ENCODE data around the gene S100A3.
"Not testable (repeated sequence)": the region's sequence is repeated elsewhere in the genome, so short reads cannot be mapped to it uniquely, and the experiment has no call there.

S100A3 gene

DNA sequence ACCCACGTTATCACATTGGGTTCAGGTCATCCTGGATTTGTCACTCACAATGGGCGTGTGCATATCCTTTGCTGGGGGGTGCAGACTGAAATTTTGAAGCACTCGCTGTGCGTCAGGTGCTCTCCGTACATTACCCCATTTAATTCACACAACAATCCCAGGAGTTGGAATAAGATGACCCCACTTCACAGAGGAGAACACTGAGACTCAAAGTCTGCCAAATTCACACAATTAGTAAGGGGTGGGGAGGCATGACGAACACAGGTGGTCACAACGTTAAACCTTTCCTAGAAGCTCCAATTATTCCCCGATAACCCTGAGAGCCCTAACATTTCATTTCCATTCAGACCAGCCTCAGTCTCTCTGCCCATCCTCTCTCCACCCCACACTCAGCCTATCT is 20.4 kb upstream of the S100A3 start:
- no peak for DNase-seq (ENCODE audit: low spot score)

DNA sequence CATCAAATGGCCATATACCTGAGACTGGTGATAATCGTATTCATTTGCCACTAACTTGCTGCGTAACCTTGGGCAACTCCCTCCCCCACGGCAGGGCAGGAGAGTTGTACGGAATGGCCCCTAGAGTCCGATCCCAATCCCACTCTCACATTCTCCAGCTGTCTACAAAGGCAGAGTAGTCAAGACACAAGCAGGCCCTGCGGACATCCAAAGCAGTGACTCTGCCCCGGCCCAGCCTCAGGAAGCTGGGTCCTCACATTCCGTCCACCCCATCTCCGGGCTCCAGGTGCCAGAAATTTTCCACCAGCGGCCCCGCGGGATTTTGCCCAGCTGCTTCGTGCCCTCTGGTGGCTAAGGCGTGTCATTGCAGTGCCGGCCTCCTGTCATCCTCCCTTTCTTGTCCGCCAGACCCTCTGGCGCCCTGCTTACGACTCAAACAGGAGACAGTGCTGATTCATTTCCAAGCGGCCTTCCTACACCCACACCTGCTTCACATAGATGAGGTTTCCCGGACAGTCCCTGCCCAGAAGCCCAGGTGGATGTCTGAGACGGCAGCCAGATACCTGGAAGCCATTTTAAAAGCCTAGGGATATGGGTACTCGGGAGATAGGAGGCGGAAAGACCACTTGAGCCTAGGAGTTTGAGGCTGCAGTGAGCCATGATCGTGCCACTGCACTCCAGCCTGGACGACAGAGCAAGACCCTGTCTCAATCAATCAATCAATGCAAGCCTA is 19.5 kb upstream of the S100A3 start:
- peak; percentile 87 for DNase-seq (ENCODE audit: low spot score)

- no peak for DNase-seq (ENCODE audit: low spot score)
Measured at GRCh38 chr1:153567621-153568366, 18.7 kb upstream of the S100A3 start.

GRCh38 chr1:153566414-153567371 is 17.6 kb upstream of the S100A3 start:
- DNase-seq (ENCODE audit: low spot score), result peak; percentile 96

- peak; percentile 74 for DNase-seq (ENCODE audit: low spot score)
Measured at GRCh38 chr1:153565529-153566374, 16.7 kb upstream of the S100A3 start, which contains the start of gene S100A2. S100A2 (minus strand) TSS chr1:153565844; CDS start chr1:153563877, 1,967 bp downstream.

DNA sequence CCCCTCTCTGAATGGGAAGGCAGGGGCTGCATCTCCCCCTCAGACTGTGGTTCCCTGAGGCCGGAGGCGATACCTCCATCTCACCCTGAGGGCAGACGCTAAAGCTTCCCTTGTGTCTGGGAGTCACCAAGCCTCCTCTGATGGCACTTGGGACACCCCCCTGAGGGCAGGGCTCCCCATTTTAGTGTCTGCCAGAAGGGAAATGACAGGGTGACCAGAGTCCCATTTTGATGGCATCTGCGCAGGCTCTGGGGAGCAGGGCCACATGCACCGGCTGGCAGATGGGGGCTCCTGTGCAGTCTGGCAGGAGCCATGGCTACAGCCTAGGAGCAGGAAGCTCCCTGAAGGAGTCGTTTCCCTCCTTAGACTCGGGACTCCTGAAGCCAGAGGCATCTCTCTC is 14.9 kb upstream of the S100A3 start:
- DNase-seq (ENCODE audit: low spot score), result no peak

- no peak for DNase-seq (ENCODE audit: low spot score)
Measured at GRCh38 chr1:153563483-153563901, 14.4 kb upstream of the S100A3 start.

DNA sequence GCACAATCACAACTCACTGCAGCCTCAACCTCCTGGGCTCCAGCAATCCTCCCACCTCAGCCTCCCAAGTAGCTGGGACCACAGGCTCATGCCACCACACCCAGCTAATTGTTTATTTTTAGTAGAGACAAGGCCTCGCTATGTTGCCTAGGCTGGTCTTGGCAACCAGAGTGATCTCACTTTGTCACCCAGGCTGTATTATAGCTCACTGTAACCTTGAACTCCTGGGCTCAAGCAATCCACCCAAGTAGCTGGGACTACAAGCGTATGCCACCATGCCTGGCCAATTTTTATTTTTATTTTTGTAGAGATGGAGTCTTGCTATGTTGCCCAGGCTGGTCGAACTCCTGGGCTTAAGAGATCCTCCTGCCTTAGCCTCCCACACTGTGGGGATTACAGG is 13.0 kb upstream of the S100A3 start:
- not testable (repeated sequence) for DNase-seq (ENCODE audit: low spot score)

- DNase-seq (ENCODE audit: low spot score), result no peak
Measured at GRCh38 chr1:153561466-153561985, 12.5 kb upstream of the S100A3 start.

DNA sequence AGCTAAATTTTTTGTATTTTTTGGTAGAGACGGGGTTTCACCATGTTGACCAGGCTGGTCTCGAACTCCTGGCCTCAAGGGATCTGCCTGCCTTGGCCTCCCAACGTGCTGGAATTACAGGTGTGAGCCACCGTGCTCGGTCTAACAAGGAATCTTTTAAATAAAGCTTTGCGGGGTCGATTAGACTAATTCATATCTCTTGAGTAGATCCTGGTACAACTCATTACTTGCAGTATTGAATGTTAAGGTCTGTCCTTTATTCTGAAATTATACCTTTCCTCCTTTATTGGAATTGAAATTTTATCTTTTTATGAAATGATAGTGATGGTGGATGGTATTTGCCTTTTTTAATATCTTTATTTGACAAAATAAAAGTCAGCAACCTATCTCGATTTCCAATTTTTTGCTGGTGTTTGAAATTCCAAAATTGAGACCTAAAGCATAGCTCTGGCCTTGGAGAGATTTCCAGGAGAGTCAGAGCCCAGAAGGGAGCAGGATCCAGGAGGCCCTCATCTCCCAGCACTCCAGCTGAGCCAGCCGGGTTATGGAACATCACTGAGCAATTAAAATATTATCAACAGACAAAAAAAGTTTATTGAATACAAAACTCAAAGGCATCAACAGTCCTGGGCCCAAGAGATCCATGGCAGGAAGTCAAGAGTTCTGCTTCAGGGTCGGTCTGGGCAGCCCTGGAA is 11.9 kb upstream of the S100A3 start:
- DNase-seq (ENCODE audit: low spot score), result no peak

DNA sequence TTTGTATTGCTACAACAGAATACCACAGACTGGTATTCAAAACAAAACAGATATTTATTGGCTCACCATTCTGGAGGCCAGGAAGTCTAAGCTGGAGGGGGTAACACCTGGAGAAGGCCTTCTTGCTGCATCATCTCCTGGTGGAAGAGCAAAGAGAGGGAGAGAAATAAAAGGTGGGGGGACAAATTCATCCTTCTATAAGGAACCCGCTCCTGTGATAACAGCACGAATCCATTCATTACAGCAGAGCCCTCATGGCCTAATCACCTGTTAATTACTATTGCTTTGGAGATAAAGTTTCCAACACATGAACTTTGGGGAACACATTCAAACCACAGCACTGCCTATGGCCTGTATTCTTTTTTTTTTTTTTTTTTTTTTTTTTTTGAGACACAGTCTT is 11.2 kb upstream of the S100A3 start:
- no peak for DNase-seq (ENCODE audit: low spot score)

DNA sequence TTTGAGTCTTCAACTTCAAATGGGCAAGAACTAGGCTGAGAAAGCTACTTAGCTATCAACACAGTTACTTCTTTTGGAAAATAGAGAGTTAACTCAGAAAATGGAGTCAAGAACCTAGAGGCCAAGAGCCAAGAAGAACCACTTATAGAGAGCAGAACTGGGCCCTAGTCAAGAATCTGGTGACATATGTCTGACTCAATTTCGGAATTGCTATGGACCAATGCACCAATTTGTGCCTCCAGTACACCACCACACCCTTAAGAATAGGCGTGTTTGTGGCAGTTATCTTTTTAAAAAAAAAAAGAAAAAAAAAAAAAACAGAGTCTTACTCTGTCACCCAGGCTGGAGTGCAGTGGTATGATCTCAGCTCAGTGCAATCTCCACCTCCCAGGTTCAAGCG is 8.8 kb upstream of the S100A3 start:
- no peak for DNase-seq (ENCODE audit: low spot score)

- DNase-seq (ENCODE audit: low spot score), result no peak
Measured at GRCh38 chr1:153556348-153556747, 7.3 kb upstream of the S100A3 start.

GRCh38 chr1:153553830-153554541 is 4.9 kb upstream of the S100A3 start:
- no peak for DNase-seq (ENCODE audit: low spot score)

DNA sequence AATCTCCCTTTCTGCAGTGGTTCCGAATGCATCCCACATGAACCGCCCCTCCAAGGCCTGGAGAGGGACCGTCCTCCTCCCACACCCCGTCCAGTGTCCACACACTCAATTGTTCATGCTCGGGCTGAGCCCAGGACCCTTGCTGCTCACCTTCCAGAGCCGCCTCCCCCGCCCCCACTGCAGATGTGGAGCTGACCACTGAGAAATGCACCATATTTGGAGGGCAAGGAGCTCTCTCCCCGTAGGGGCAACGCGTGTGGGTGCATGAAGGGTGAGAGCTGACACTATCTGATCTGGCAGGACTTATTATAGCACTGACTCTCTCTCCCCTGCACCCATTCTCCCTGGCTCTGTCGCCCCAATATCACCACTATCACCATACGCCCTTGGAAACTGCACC is 4.0 kb upstream of the S100A3 start:
- DNase-seq (ENCODE audit: low spot score), result peak; percentile 37

DNA sequence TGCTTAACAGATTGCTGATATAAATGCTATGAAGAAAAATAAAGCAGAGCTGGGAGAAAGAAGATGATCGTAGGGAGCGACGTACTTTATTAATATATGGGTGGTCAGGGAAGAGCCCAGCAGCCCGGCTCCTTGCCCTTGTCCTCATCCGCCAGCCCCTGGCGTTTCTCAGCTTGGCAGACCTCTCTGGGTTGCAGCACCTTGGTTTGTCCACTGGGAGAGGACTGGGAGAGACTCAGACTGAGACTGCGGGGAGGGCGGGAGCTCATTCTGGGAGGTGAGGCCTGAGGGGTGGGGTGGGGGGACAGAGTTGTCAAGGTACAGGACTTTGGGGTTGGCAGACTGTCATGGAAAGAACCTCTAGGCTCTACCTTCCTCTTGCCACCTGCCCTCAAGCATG is 3.3 kb upstream of the S100A3 start:
- no peak for DNase-seq (ENCODE audit: low spot score)

GRCh38 chr1:153550827-153551500 is 1.9 kb upstream of the S100A3 start:
- DNase-seq (ENCODE audit: low spot score), result no peak

DNA sequence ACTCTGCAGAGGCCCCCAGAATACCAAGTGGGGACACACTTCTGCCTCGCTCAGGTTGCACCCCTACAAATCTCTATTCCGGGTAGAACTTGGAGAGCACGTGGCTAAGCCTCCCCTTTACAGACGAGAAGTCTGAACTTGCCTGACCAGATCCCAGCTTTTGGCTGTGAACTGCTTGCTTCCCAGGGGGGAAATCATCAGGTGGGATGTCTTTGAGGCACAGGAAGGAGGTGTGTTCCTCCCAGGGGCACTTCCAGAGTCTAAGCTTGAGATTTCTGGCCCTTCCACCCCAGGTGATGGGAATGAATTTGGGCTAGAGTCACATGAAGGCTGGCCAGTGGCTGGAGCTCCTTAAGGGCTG is 1.3 kb upstream of the S100A3 start:
- no peak for DNase-seq (ENCODE audit: low spot score)

GRCh38 chr1:153549741-153550397 is 811 bp upstream of the S100A3 start:
- DNase-seq (ENCODE audit: low spot score), result no peak

All from hematopoietic multipotent progenitor cell treated with erythropoietin and hydrocortisone succinate and interleukin-3 and kit ligand, for 15 days (in vitro differentiated cells).